Measurements from ENCODE around the gene S100A7A. TPM values are rescaled to one million over a fixed set of nuclear protein-coding genes. Genes with fewer than 3 reads are reported as not detected.

S100A7A gene
- not detected for total RNA-seq

DNA sequence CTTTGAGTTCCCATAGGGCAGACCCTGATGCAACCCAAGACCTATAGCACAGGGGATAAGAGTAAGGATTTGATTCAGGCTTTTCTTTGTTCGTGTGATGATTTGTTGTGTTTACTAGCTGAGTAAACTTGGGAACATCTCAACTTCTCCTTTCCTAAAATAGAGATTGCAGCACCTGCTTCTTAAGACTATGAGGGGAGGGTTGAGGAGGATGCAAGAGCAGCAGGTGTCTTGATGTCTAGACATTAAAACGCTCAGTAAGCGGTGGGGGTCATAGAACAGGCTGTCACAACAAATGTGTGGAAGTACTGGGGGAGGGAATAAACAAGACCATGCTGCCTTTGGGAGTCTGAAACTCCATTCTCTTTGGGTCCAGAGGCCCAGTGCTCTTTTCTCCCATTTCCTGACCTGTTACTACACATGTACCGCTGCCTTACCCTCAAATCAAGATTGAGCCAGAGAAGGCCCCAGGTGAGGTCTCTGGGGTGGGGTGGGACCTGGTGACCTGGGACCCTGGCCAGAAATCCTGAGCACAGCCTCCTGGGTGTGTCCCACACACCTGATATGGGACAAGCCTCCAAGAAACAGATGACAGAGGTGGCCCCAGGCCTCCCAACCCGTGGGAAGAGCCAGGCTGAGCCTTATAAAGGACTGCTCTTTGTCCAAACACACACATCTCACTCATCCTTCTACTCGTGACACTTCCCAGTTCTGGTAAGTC, at the start of gene S100A7A:
Gene S100A7A, plus strand, starts transcription at position 671 of the 721 bp plus-strand sequence. CDS start 1,563 bp downstream, outside the sequence.
- DNase-seq (ENCODE audit: low spot score in 2 of 2) (no peak), FAIRE-seq (no peak)

- no peak for FAIRE-seq
- DNase-seq (ENCODE audit: low spot score in 2 of 2): no peak
Measured at GRCh38 chr1:153367090-153367489, 49.2 kb upstream of the S100A7A start.

DNA sequence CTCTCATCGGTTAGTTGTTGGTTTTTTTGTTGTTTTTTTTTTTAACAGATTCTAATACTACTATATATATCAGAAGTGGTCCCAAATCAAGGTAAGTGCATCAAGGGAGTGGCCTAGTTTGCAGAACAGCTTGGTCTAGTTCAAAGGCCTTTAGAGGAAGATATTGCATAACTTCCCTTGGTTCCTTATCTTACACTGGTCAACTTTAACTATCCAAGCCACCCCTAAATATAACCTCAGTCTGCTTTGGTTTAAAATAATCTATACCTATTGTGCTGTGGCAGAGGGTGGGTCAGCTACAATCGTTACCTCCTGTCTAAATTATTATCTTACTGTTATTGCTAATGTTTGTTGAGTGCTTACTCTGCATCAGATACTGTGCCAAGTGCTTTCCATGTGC, 47.8 kb upstream of the S100A7A start:
- no peak for FAIRE-seq
- no peak for DNase-seq (ENCODE audit: low spot score in 2 of 2)

- no peak for FAIRE-seq
- no peak for DNase-seq (ENCODE audit: low spot score in 2 of 2)
Measured at GRCh38 chr1:153370146-153370545, 46.2 kb upstream of the S100A7A start.

DNA sequence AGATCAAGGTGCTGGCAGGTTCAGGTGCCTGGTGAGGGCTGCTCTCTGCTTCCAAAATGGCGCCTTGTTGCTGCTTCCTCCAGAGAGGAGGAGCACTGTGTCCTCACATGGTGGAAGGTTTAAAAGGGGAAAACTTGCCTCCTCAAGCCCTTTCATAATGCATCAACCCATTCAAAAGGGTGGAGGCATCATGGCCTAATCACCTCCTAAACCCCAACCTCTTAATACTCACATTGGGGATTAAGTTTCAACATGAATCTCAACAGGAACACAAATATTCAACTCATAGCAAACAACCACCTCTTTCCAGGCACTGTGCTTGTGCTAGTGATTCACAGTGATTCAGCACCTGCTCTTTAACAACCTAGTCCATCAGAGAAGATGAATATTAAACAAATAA, 45.1 kb upstream of the S100A7A start:
- no peak for FAIRE-seq
- no peak for DNase-seq (ENCODE audit: low spot score in 2 of 2)

- DNase-seq (ENCODE audit: low spot score in 2 of 2): no peak
- FAIRE-seq: no peak
Measured at GRCh38 chr1:153372571-153372970, 43.7 kb upstream of the S100A7A start.

GRCh38 chr1:153374071-153374470, 42.2 kb upstream of the S100A7A start:
- FAIRE-seq: no peak
- no peak for DNase-seq (ENCODE audit: low spot score in 2 of 2)

DNA sequence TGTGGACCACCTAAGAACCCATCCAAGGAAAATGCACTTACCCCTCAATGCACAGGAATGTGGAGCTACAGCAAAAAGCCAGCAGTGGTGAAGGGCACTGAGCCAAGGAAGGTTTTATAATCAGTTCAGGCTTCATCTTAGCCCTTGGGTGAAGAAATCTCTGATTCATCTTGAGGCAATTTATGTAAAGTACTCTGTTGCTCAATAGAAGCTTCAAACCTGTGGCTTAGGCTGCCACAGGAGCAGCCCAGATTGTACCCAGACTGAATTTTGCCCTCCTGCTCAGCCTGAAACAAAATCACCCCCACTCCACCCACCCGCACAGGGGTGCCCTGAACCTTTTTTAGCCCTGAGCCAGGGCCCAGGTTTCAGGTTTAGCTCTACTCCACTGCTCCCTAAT, 40.8 kb upstream of the S100A7A start, which contains the start of gene S100A12:
Gene S100A12, minus strand, starts transcription at position 111 of the 400 bp plus-strand sequence. CDS start 1,029 bp downstream, outside the sequence.
- no peak for FAIRE-seq
- no peak for DNase-seq (ENCODE audit: low spot score in 2 of 2)

- no peak for DNase-seq (ENCODE audit: low spot score in 2 of 2)
- no peak for FAIRE-seq
Measured at GRCh38 chr1:153379591-153379990, 36.7 kb upstream of the S100A7A start.

DNA sequence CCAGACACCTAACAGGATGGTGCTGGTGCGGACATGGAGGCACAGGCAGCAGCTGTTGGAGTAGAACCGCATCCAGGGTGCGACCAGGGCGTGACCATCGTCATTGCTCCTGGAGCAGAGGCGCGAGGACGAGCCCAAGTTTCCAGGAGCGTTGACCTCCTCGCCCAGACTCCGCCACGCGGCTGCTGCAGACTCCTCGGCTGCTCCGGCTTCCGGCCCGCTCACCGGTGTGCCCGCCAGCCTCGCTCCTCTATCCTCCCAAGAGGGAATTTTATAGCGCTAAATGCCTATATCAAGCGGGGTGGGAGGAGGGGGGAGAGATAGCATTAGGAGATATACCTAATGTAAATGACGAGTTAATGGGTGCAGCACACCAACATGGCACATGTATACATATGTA, 35.6 kb upstream of the S100A7A start:
- DNase-seq (ENCODE audit: low spot score in 2 of 2) (no peak), FAIRE-seq (no peak)

DNA sequence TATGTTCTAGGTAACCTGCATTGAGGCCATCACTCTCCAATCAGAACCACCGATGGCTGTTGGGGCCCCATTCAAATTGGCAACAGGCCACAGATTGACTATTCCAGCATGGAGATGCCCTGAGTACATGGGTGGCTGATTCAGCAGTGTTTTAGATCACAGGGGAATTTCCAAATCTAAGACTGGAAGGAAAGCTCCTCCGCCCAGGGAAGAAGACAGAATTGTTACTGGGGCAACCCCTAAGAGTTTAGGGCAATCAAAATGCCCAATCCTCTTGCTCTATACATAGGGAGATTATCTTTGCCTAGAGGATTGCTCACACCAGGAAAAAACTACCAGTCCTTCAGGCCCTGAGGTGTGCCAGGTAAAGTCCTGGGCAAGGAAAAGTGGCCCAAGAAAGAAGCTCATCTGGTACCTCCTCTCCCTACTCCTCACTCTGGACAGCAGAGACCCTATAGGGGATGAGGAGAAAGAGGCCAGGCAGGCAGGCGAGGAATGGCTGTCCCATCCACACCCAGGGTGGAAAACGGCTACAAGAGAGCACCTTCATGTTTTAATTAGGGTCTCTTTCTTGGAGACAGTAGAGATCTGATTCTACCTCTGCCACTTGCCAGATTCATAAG, 31.3 kb upstream of the S100A7A start:
- DNase-seq (ENCODE audit: low spot score in 2 of 2) (no peak), FAIRE-seq (no peak)

- FAIRE-seq: no peak
Measured at GRCh38 chr1:153386500-153386901, 29.8 kb upstream of the S100A7A start.

GRCh38 chr1:153387001-153387400, 29.3 kb upstream of the S100A7A start:
- no peak for DNase-seq (ENCODE audit: low spot score in 2 of 2)
- no peak for FAIRE-seq

More at GRCh38 chr1:153386500-153386901, 29.8 kb upstream of the S100A7A start:
- DNase-seq (ENCODE audit: low spot score in 2 of 2): peak in 1 of 2 donors; percentile 17

DNA sequence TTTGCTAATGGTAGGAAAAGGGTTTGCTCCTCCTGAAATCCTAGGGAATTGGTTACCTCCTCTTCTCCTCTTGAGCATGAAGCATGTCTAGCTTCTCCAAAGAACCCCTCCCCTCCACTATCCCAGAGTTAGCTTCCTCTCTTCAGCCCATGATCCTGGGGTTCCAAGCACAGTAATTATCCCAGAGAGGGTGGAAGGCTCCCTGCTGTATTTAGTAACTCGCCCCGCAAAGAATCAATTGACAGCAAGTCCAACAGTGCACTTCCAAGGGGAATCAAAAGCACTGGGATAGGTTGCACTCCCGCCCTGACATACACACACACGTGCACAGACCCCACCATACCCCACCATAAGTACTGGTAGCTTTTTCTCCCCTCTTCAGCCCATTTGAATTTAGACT, 28.5 kb upstream of the S100A7A start:
- FAIRE-seq: no peak
- no peak for DNase-seq (ENCODE audit: low spot score in 2 of 2)

GRCh38 chr1:153389401-153389800, 26.9 kb upstream of the S100A7A start:
- FAIRE-seq (no peak), DNase-seq (ENCODE audit: low spot score in 2 of 2) (no peak)

- DNase-seq (ENCODE audit: low spot score in 2 of 2): no peak
- no peak for FAIRE-seq
Measured at GRCh38 chr1:153389973-153390879, 26.1 kb upstream of the S100A7A start.

- no peak for FAIRE-seq
Measured at GRCh38 chr1:153390938-153391710, 25.2 kb upstream of the S100A7A start, which contains the start of gene S100A8. TSS of gene S100A8 (minus strand) at chr1:153391073. CDS start at chr1:153390535, 538 bp downstream.

GRCh38 chr1:153392258-153392657, 24.1 kb upstream of the S100A7A start:
- FAIRE-seq (no peak), DNase-seq (ENCODE audit: low spot score in 2 of 2) (no peak)

More at GRCh38 chr1:153390938-153391710, 25.2 kb upstream of the S100A7A start, which contains the start of gene S100A8:
- DNase-seq (ENCODE audit: low spot score in 2 of 2): no peak

DNA sequence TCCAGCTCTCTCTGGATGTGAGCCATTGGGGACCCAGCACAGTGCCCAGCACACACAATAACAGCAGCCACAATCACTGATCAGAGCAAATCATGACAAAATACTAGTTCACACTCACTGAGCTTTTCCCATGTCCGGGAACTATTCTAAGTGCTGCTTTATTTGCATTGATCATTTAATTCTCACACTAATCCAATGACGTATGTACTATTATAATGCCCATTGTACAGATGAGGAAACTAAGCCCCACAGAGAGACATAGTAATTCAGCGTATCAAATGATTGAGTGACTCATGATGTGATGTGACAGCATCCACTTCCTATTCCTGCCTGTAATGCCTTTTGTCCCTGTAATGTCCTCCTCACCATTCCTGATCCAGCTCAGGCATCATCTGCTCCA, 23.5 kb upstream of the S100A7A start:
- DNase-seq (ENCODE audit: low spot score in 2 of 2): no peak
- no peak for FAIRE-seq

GRCh38 chr1:153393926-153394325, 22.4 kb upstream of the S100A7A start:
- FAIRE-seq (no peak), DNase-seq (ENCODE audit: low spot score in 2 of 2) (no peak)
